Lung (tissue), 12 donors: Measurements from ENCODE around the gene DAG1. TPM values are rescaled to one million over a fixed set of nuclear protein-coding genes. Genes with fewer than 3 reads are reported as not detected.

Source experiments
- ATAC-seq: fragments of 200-7000 bp; cut with Tn5 transposase; one replicate; pipeline ENCODE4 v1.9.1; 2020; ENCODE audit warnings: moderate number of reproducible peaks; ENCODE audit not compliant: insufficient read depth, low FRiP score
- DNase-seq, 3 donors: peaks; one replicate each; pipeline ENCODE4 v3.0.0-alpha.2; 2013 to 2017
- H3K27ac ChIP-seq, 2 donors: one replicate each; pipeline ENCODE4 v1.5.1; 2013; ENCODE audit warnings: mild to moderate bottlenecking in 2 of 2, moderate library complexity in 2 of 2, control low read depth in 1 of 2, inconsistent platforms in 1 of 2, low read depth in 1 of 2, low read length in 1 of 2
- H3K27me3 ChIP-seq, 3 donors: one replicate each; pipeline ENCODE4 v1.5.1; 2013; ENCODE audit warnings: low read length in 2 of 3; ENCODE audit not compliant: control insufficient read depth in 3 of 3, insufficient read depth in 3 of 3
- H3K36me3 ChIP-seq, 4 donors: one replicate each; pipeline ENCODE4 v1.5.1; 2013; ENCODE audit warnings: low read length in 4 of 4, mild to moderate bottlenecking in 1 of 4, moderate library complexity in 1 of 4; ENCODE audit not compliant: control insufficient read depth in 4 of 4, insufficient read depth in 4 of 4
- H3K4me1 ChIP-seq, 5 donors: one replicate each; pipeline ENCODE4 v1.5.1; 2013; ENCODE audit warnings: low read length in 5 of 5, mild to moderate bottlenecking in 2 of 5, moderate library complexity in 1 of 5; ENCODE audit not compliant: control insufficient read depth in 5 of 5, insufficient read depth in 5 of 5
- H3K4me3 ChIP-seq: one replicate; pipeline ENCODE4 v1.5.1; 2013; ENCODE audit warnings: mild to moderate bottlenecking, control low read depth, moderate library complexity
- H3K9ac ChIP-seq, 2 donors: one replicate each; pipeline ENCODE4 v1.5.1; 2013; ENCODE audit warnings: low read length in 2 of 2, control low read depth in 1 of 2; ENCODE audit not compliant: insufficient read depth in 1 of 2
- H3K9me3 ChIP-seq, 4 donors: one replicate each; pipeline ENCODE4 v1.5.1; 2013; ENCODE audit warnings: low read length in 3 of 4, mild to moderate bottlenecking in 1 of 4, moderate library complexity in 1 of 4; ENCODE audit not compliant: control insufficient read depth in 4 of 4, insufficient read depth in 3 of 4
- WGBS, 2 donors: extraction: QIAGEN DNeasy Blood & Tissue Kit; methylation state at CpG; one replicate each; pipeline ENCODE4 v1.1.7; 2013; 5-methylcytosine and 5-hydroxymethylcytosine counted together
- polyA plus RNA-seq, 2 donors: library from polyadenylated mRNA; stranded (reverse); fragments of 200-250 nt; gene quantifications; one replicate each; pipeline ENCODE4 v1.2.1, GENCODE V29; 2013
- total RNA-seq, 2 donors: library from RNA; depleted of rRNA in 1 of 2; stranded (reverse); fragments of >200 nt in 1 of 2; gene quantifications; one replicate each; pipeline ENCODE4 v1.2.1, GENCODE V29; 2014 to 2021
- TF ChIP-seq, protein P1 (sequence below): IDR thresholded peaks from 2 replicates; pipeline ENCODE4 v1.5.1; 2012; ENCODE audit warnings: mild to moderate bottlenecking; ENCODE audit errors: control extremely low read depth, extremely low read depth
- donor health status: control.
- donor health status: control.
- donor health status: Bipolar disorder and iron deficiency.
- donor health status: healthy.
- donor health status: DM: yes; HTN: yes; CAD: no.

The DAG1 gene
- total and polyA plus RNA-seq, 4 donors: 18.2 to 100 (median 38.0) TPM

DNA sequence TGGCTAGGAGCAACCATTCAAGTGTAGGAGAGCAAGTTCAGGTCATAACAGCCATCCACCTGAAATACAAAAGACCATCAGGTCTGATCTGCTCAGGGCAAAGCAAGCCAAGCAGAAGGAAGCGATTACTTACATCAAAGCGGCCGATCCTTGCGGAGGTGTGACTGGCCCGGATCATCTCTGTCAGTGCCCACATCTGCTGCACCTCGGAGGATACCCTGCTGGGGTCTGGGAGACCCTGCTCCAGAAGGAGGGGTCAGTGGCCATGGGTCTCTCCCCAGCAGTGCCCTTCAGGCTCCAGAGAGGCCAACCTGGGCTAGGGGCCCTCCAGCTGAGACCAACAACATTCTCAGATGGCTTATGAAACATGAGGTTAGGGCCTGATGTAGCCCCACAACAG lies 45.3 kb upstream of the DAG1 start:
- Histone ChIP-seq H3K4me3 (no peak overlapping the region), H3K9me3 (no peaks in the 10 kb centered on the region), H3K27me3 (no peaks in the 10 kb centered on the region), H3K27ac (no peak overlapping the region), H3K4me1 (peaks cover 0 to 13% (median 4%) of the 10 kb centered on the region in 5 donors), H3K9ac (no peak overlapping the region), H3K36me3 (peaks cover 0 to 25% (median 14%) of the 10 kb centered on the region in 4 donors)
- WGBS, 2 donors: 96 to 97% methylated on average over 6 of the region's 6 CpGs
- DNase-seq (no peak), ATAC-seq (no peak)
- TF ChIP-seq, protein P1, sequence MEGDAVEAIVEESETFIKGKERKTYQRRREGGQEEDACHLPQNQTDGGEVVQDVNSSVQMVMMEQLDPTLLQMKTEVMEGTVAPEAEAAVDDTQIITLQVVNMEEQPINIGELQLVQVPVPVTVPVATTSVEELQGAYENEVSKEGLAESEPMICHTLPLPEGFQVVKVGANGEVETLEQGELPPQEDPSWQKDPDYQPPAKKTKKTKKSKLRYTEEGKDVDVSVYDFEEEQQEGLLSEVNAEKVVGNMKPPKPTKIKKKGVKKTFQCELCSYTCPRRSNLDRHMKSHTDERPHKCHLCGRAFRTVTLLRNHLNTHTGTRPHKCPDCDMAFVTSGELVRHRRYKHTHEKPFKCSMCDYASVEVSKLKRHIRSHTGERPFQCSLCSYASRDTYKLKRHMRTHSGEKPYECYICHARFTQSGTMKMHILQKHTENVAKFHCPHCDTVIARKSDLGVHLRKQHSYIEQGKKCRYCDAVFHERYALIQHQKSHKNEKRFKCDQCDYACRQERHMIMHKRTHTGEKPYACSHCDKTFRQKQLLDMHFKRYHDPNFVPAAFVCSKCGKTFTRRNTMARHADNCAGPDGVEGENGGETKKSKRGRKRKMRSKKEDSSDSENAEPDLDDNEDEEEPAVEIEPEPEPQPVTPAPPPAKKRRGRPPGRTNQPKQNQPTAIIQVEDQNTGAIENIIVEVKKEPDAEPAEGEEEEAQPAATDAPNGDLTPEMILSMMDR: no peak

DNA sequence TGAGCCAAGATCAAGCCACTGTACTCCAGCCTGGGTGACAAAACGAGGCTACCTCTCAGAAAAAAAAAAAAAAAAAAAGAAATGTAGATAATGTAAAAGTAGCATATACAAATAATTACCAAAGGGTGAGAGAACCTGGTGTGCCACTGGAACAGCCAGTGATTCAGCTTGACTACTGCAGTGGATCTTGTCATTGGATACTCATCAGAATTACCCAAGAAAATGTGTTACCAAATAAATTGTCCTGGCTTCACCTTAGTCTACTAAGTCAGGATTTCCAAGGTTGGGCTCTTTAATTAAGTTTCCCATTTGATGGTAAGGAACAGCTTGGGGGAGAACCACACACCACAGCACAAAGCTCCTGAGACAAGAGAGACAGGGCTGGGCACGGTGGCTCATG lies 42.5 kb upstream of the DAG1 start:
- H3K27ac ChIP-seq: no peak overlapping the region
- H3K9me3 ChIP-seq: no peaks in the 10 kb centered on the region
- ATAC-seq (no peak), DNase-seq (no peak)
- peaks cover 0 to 24% (median 14%) of the 10 kb centered on the region in 4 donors for H3K36me3 ChIP-seq
- TF ChIP-seq, protein P1: no peak
- H3K4me3 ChIP-seq: no peak overlapping the region
- no peak overlapping the region for H3K9ac ChIP-seq
- H3K27me3 ChIP-seq: no peaks in the 10 kb centered on the region
- peaks cover 0 to 5% (median 4%) of the 10 kb centered on the region in 5 donors for H3K4me1 ChIP-seq
- WGBS, 2 donors: 96 to 97% methylated on average over 2 of the region's 2 CpGs

DNA sequence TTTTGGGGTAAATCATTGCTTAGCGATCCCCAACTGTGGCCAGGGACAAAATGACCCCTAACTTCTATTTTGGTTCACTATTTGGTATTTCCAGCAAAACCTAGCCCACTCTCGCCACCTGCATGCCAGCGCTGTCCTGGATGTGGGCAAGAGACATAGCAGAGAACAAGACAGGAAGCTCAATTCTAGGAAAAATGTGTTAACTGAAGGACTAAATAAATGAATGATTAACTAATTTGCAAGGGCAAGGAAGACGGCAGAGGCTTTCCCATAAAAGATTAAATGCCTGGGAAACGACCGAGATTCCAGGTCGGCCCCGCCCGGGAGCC lies 41.4 kb upstream of the DAG1 start:
- TF ChIP-seq, protein P1: no peak
- Histone ChIP-seq H3K9me3 (no peaks in the 10 kb centered on the region), H3K4me3 (peak overlapping the region; percentile 90), H3K36me3 (peaks cover 0 to 19% (median 10%) of the 10 kb centered on the region in 4 donors), H3K4me1 (peaks cover 0 to 4% (median 0%) of the 10 kb centered on the region in 5 donors), H3K27ac (peak overlapping the region; percentile 87 to 91), H3K27me3 (no peaks in the 10 kb centered on the region), H3K9ac (peak overlapping the region in 1 of 2 donors; percentile 79)
- no peak for DNase-seq
- WGBS, 2 donors: 1 to 4% methylated on average over 9 of the region's 9 CpGs
- no peak for ATAC-seq

DNA sequence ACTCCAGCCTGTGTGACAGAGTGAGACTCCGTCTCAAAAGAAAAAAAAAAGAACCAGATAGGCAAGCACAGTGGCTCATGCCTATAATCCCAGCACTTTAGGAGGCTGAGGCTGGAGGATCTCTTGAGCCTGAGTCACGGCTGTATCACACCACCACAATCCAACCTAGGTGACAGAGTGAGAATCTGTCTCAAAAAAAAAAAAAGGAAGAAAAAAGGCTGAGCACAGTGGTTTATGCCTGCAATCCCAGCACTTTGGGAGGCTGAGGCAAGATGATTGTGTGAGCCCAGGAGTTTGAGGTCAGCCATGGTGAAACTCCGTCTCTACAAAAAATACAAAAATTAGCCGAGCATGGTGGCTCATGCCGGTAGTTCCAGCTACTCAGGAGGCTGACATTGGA lies 35.3 kb upstream of the DAG1 start:
- 87% methylated on average over 5 of the region's 5 CpGs for WGBS, 2 donors
- ATAC-seq: no peak

More for the DNA sequence above, 35.3 kb upstream of the DAG1 start:
- Histone ChIP-seq H3K4me3 (no peak overlapping the region), H3K27ac (no peak overlapping the region), H3K4me1 (no peaks in the 10 kb centered on the region), H3K9me3 (no peaks in the 10 kb centered on the region), H3K36me3 (no peaks in the 10 kb centered on the region), H3K9ac (no peak overlapping the region), H3K27me3 (no peaks in the 10 kb centered on the region)
- TF ChIP-seq, protein P1: no peak
- no peak for DNase-seq
